ENCODE measurements around the gene KCNJ14. TPM values are rescaled to one million over a fixed set of nuclear protein-coding genes. Genes with fewer than 3 reads are reported as not detected.

KCNJ14 gene
- under 1 TPM in 5 of 6 donors, not detected in 1; 0.12 to 0.72 (median 0.24) TPM for polyA plus RNA-seq (ENCODE audit: low read depth in 6 of 6)

DNA sequence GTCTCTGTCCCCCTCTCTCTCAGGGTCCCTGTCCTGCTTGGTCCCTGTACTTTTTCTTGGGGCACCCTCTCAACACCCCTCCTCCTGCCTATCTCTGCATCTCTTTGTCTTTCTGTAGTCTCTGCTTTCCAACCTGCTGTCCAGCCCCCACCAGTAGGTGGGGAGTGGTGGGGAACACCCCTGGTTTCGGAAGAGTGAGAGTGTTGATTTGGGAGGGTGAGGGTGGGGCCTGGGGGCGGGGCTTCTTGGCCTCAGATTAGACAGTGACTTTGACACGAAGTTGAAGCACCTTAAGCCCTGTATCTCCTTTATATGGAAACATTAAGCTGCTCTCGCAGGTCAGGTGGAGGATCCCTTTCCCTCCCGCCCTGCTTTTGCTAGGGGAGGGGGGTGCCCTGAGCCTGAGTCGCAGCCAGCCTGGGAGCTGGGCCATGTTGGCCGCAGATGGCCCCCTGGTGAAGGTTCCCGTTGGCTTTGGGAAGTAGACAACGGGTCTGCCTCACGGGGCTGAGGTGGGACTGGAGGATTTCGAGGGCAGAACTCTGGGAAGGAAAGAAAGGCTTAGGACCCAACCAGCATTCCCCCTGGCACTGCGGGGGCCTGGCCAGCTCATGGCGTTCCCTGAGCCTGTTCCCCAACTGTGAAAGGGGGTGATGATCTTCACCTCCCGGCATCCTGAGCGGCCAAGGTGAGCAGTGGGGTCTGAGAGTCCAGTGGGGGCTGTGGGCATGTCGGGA is at the start of gene KCNJ14:
KCNJ14 (plus strand) TSS at position 404 of the 737 bp plus-strand sequence. CDS start 6,151 bp downstream, outside the sequence.
- ATAC-seq (ENCODE audit: low read depth in 2 of 2) (no peak), DNase-seq (no peak)
- Mint-ChIP-seq H3K36me3 (peaks cover 5 to 9% of the 10 kb centered on the region in 2 donors), H3K27ac (peak within 1 kb of the TSS in 4 of 6 donors; percentile 20 to 84 (median 38)), H3K4me1 (peaks cover 11 to 25% (median 16%) of the 10 kb centered on the region in 3 donors), H3K27me3 (no peaks in the 10 kb centered on the region), H3K4me3 (peak within 1 kb of the TSS in 1 of 8 donors; percentile 20), H3K9me3 (no peaks in the 10 kb centered on the region)

DNA sequence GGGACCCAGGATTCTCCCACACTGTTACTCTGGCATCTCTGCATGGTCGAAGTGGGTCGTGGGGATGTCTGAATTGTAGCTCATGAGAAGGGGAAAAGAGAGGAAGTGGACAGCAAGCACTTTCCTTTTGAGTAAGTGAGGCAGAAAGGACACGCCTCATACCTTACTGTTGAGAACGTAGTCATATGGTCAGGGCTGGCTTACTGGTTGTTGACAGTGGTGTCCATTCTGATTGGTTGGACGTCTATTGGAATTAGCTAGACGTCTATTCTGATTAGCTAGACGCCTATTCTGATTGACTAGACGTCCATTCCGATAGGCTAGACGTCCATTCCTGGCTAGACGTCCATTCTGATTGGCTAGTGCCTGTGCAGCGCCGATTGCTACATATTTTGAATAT is 49.5 kb upstream of the KCNJ14 start:
- peaks cover 0 to 3% (median 0%) of the 10 kb centered on the region in 7 donors for H3K9me3 Mint-ChIP-seq
- H3K36me3 Mint-ChIP-seq = peaks cover 0 to 15% of the 10 kb centered on the region in 2 donors
- H3K27ac Mint-ChIP-seq = no peak overlapping the region
- ATAC-seq (ENCODE audit: low read depth in 2 of 2) = no peak
- DNase-seq = no peak
- peaks cover 29 to 49% (median 44%) of the 10 kb centered on the region in 3 donors for H3K27me3 Mint-ChIP-seq
- H3K4me1 Mint-ChIP-seq = peaks cover 4 to 8% (median 6%) of the 10 kb centered on the region in 3 donors
- H3K4me3 Mint-ChIP-seq = peak overlapping the region in 2 of 8 donors; percentile 49 to 77

- peak overlapping the region; percentile 18 to 85 (median 72) for H3K4me3 Mint-ChIP-seq
- H3K36me3 Mint-ChIP-seq = no peaks in the 10 kb centered on the region
- no peak for ATAC-seq (ENCODE audit: low read depth in 2 of 2)
- peak overlapping the region in 2 of 6 donors; percentile 11 to 38 for H3K27ac Mint-ChIP-seq
- peaks cover 20 to 30% (median 24%) of the 10 kb centered on the region in 3 donors for H3K4me1 Mint-ChIP-seq
- DNase-seq = no peak
- peaks cover 0 to 3% (median 0%) of the 10 kb centered on the region in 7 donors for H3K9me3 Mint-ChIP-seq
- peaks cover 17 to 86% (median 58%) of the 10 kb centered on the region in 3 donors for H3K27me3 Mint-ChIP-seq
Measured at GRCh38 chr19:48413879-48414587, 41.3 kb upstream of the KCNJ14 start.

DNA sequence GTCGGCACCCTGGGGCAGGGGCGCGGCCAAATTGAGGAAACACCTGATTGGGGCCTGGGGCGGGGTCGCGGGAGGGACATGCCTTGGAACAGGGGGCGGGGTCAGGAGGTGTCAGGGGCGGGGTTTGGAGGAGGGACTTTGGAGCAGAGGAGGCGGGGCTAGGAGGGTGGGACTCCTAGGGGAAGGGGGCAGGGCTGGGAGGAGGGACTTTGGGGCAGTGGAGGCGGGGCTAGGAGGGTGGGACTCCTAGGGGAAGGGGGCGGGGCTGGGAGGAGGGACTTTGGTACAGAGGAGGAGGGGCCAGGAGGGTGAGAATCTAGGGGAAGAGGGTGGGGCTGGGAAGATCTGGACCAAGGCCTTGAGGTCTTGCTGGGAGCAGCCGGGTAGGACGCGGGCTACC is 40.0 kb upstream of the KCNJ14 start:
- DNase-seq (peak; percentile 35), ATAC-seq (ENCODE audit: low read depth in 2 of 2) (peak; percentile 37 to 53)
- Mint-ChIP-seq H3K36me3 (no peaks in the 10 kb centered on the region), H3K4me1 (peaks cover 23 to 33% (median 28%) of the 10 kb centered on the region in 3 donors), H3K4me3 (peak overlapping the region in 4 of 8 donors; percentile 39 to 84 (median 80)), H3K27ac (no peak overlapping the region), H3K9me3 (peaks cover 0 to 3% (median 0%) of the 10 kb centered on the region in 7 donors), H3K27me3 (peaks cover 17 to 78% (median 55%) of the 10 kb centered on the region in 3 donors)

GRCh38 chr19:48415806-48416221 is 39.6 kb upstream of the KCNJ14 start:
- no peaks in the 10 kb centered on the region for H3K36me3 Mint-ChIP-seq
- H3K27me3 Mint-ChIP-seq = peaks cover 19 to 73% (median 51%) of the 10 kb centered on the region in 3 donors
- ATAC-seq (ENCODE audit: low read depth in 2 of 2) (no peak), DNase-seq (no peak)
- peak overlapping the region in 1 of 6 donors; percentile 38 for H3K27ac Mint-ChIP-seq
- H3K4me3 Mint-ChIP-seq = peak overlapping the region in 6 of 8 donors; percentile 32 to 80 (median 66)
- H3K4me1 Mint-ChIP-seq = peaks cover 23 to 33% (median 28%) of the 10 kb centered on the region in 3 donors
- peaks cover 0 to 3% (median 0%) of the 10 kb centered on the region in 7 donors for H3K9me3 Mint-ChIP-seq

- H3K27ac Mint-ChIP-seq = no peak overlapping the region
- no peak overlapping the region for H3K4me3 Mint-ChIP-seq
Measured at GRCh38 chr19:48417421-48417820, 38.0 kb upstream of the KCNJ14 start.

GRCh38 chr19:48418317-48419064 is 36.9 kb upstream of the KCNJ14 start:
- ATAC-seq (ENCODE audit: low read depth in 2 of 2) (peak in 1 of 2 donors; percentile 18), DNase-seq (no peak)
- peaks cover 0 to 3% (median 0%) of the 10 kb centered on the region in 7 donors for H3K9me3 Mint-ChIP-seq
- H3K27me3 Mint-ChIP-seq = peaks cover 26 to 66% (median 51%) of the 10 kb centered on the region in 3 donors
- H3K36me3 Mint-ChIP-seq = no peaks in the 10 kb centered on the region
- H3K4me3 Mint-ChIP-seq = peak overlapping the region; percentile 65 to 89 (median 81)
- H3K27ac Mint-ChIP-seq = peak overlapping the region in 4 of 6 donors; percentile 22 to 89 (median 84)
- H3K4me1 Mint-ChIP-seq = peaks cover 23 to 33% (median 28%) of the 10 kb centered on the region in 3 donors

More at GRCh38 chr19:48417421-48417820, 38.0 kb upstream of the KCNJ14 start:
- no peak for DNase-seq
- Mint-ChIP-seq H3K9me3 (peaks cover 0 to 3% (median 0%) of the 10 kb centered on the region in 7 donors), H3K27me3 (peaks cover 21 to 64% (median 49%) of the 10 kb centered on the region in 3 donors), H3K36me3 (no peaks in the 10 kb centered on the region), H3K4me1 (peaks cover 23 to 33% (median 28%) of the 10 kb centered on the region in 3 donors)
- no peak for ATAC-seq (ENCODE audit: low read depth in 2 of 2)

DNA sequence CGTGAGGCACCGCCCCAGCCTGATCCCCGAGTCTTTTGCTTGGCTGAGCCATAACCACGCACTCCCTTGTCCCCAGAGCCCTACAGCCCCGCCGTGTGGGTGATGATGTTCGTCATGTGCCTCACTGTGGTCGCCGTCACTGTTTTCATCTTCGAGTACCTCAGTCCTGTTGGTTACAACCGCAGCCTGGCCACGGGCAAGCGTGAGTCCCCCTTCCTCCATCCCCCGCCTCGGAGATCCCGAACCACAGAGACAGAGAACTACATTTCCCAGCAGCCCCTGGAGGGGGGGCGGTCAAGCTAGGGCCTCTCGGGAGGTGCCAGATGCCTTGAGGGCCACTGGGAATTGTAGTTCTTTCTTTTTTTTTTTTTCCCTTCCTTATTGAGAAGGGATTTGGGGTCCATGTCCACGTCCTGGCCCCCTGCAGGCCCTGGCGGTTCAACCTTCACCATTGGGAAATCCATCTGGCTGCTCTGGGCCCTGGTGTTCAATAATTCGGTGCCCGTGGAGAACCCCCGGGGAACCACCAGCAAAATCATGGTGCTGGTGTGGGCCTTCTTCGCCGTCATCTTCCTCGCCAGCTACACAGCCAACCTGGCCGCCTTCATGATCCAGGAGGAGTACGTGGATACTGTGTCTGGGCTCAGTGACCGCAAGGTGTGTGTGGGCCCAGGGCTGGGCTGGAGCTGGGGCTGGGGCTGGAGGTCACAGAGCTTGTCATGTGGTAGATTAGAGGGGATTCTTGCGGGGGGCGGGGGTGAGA is 36.0 kb upstream of the KCNJ14 start:
- H3K4me3 Mint-ChIP-seq = peak overlapping the region; percentile 65 to 89 (median 80)
- H3K4me1 Mint-ChIP-seq = peaks cover 16 to 33% (median 27%) of the 10 kb centered on the region in 3 donors
- H3K9me3 Mint-ChIP-seq = peaks cover 0 to 3% (median 0%) of the 10 kb centered on the region in 7 donors

DNA sequence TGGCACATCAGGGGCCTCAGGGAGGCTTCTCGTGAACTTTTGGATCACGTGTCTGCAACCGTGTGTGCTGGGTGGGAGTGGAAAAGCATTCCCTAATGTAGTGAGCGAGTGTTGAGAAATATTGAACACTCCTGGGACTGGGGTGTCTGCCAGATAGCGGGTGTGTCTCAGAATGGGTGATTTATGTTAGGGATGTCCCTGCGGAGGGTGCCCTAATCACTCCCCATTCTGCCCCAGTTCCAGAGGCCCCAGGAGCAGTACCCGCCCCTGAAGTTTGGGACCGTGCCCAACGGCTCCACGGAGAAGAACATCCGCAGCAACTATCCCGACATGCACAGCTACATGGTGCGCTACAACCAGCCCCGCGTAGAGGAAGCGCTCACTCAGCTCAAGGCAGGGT is 33.8 kb upstream of the KCNJ14 start:
- peaks cover 16 to 36% (median 33%) of the 10 kb centered on the region in 3 donors for H3K27me3 Mint-ChIP-seq
- no peak overlapping the region for H3K27ac Mint-ChIP-seq
- DNase-seq (no peak), ATAC-seq (ENCODE audit: low read depth in 2 of 2) (no peak)
- no peak overlapping the region for H3K4me3 Mint-ChIP-seq
- no peaks in the 10 kb centered on the region for H3K9me3 Mint-ChIP-seq
- no peaks in the 10 kb centered on the region for H3K36me3 Mint-ChIP-seq
- H3K4me1 Mint-ChIP-seq = peaks cover 18 to 19% (median 19%) of the 10 kb centered on the region in 3 donors

More for the DNA sequence above, 36.0 kb upstream of the KCNJ14 start:
- peaks cover 26 to 58% (median 46%) of the 10 kb centered on the region in 3 donors for H3K27me3 Mint-ChIP-seq
- ATAC-seq (ENCODE audit: low read depth in 2 of 2) (peak; percentile 78 to 80), DNase-seq (peak; percentile 67)
- H3K27ac Mint-ChIP-seq = peak overlapping the region in 4 of 6 donors; percentile 59 to 90 (median 83)
- no peaks in the 10 kb centered on the region for H3K36me3 Mint-ChIP-seq

DNA sequence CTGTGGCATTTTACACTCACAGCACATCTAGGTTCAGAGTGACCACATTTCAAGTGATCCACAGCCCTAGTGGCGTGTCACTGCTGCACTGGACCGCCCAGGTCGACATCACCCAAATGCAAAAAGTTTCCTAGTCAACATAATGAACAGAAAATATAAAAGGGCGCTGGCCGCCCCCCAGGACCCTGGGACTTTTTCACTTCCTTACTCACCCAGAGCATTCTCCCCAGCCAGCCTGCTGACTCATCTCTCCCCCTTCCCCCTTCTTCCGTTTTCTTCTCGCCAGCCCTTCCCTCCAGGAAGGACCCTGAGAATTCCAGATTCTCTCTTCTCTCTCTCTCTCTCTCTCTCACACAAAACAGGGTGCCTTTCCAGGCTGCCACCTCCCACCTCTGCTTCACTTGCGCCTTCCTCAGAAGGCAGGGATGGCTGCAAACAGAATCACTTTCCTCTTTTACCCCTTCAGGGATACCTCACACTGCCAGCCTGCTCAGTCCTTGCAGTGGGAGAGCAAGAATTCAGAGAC is 30.6 kb upstream of the KCNJ14 start:
- H3K4me3 Mint-ChIP-seq = peak overlapping the region in 1 of 8 donors; percentile 61
- peak overlapping the region in 2 of 6 donors; percentile 35 to 63 for H3K27ac Mint-ChIP-seq
- DNase-seq = no peak
- H3K4me1 Mint-ChIP-seq = peaks cover 5 to 7% (median 7%) of the 10 kb centered on the region in 3 donors
- ATAC-seq (ENCODE audit: low read depth in 2 of 2) = no peak
- no peaks in the 10 kb centered on the region for H3K9me3 Mint-ChIP-seq
- H3K36me3 Mint-ChIP-seq = no peaks in the 10 kb centered on the region
- H3K27me3 Mint-ChIP-seq = peaks cover 8 to 11% (median 9%) of the 10 kb centered on the region in 3 donors

GRCh38 chr19:48428670-48429069 is 26.7 kb upstream of the KCNJ14 start:
- H3K4me3 Mint-ChIP-seq = no peak overlapping the region
- H3K9me3 Mint-ChIP-seq = no peaks in the 10 kb centered on the region
- ATAC-seq (ENCODE audit: low read depth in 2 of 2) (no peak), DNase-seq (no peak)
- peaks cover 5 to 7% (median 7%) of the 10 kb centered on the region in 3 donors for H3K4me1 Mint-ChIP-seq
- no peaks in the 10 kb centered on the region for H3K36me3 Mint-ChIP-seq
- H3K27me3 Mint-ChIP-seq = peaks cover 2 to 16% (median 10%) of the 10 kb centered on the region in 3 donors
- no peak overlapping the region for H3K27ac Mint-ChIP-seq

DNA sequence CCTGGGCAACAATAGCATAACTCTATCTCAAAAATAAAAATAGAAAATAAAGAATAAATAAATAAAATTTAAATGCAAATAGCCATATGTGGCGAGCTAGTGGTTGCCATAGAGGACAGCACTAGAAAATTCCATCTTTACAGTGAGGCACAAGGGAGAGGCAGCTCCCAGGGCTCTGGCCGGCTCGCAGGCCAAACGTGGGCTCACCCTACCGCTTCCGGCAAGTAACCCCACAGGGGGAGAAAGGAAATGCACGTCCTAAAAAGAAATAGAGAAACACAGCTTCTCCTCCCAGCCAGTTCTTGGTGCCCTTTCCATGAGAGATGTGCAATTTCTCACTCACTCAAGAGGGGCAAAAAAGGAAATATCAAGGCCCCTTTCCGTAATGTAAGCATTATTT is 22.0 kb upstream of the KCNJ14 start:
- Mint-ChIP-seq H3K27ac (no peak overlapping the region), H3K9me3 (no peaks in the 10 kb centered on the region), H3K4me1 (no peaks in the 10 kb centered on the region), H3K4me3 (no peak overlapping the region), H3K27me3 (peaks cover 26 to 46% (median 31%) of the 10 kb centered on the region in 3 donors), H3K36me3 (no peaks in the 10 kb centered on the region)
- DNase-seq = no peak
- ATAC-seq (ENCODE audit: low read depth in 2 of 2) = no peak
